ENCODE measurements around the gene OLFM1.

GRCh38 chr9:135045928-135046738 lies 41.3 kb upstream of the OLFM1 start:
- TF ChIP-seq CTCF (optimal IDR thresholded peaks at IDR 0.05 in 1 of 3, IDR thresholded peaks at IDR 0.05 in 1 of 3, conservative IDR thresholded peaks at IDR 0.05 in 1 of 3; ENCODE audit: extremely low read depth in 1 of 3, insufficient read depth in 2 of 3, low read length in 3 of 3): no peak
- TF ChIP-seq EZH2 (IDR thresholded peaks at IDR 0.05; ENCODE audit: low read length): no peak

Measured in keratinocyte (primary cell).